ENCODE data around the gene PLCB1.
"Not testable (repeated sequence)": the region's sequence is repeated elsewhere in the genome, so short reads cannot be mapped to it uniquely, and the experiment has no call there.

The PLCB1 gene

GRCh38 chr20:8156235-8157079, 24.4 kb downstream of the PLCB1 start:
- no peak for DNase-seq (ENCODE audit: low read depth)

- DNase-seq (ENCODE audit: low read depth), result not testable (repeated sequence)
Observed at GRCh38 chr20:8159217-8159616, 27.2 kb downstream of the PLCB1 start.

DNA sequence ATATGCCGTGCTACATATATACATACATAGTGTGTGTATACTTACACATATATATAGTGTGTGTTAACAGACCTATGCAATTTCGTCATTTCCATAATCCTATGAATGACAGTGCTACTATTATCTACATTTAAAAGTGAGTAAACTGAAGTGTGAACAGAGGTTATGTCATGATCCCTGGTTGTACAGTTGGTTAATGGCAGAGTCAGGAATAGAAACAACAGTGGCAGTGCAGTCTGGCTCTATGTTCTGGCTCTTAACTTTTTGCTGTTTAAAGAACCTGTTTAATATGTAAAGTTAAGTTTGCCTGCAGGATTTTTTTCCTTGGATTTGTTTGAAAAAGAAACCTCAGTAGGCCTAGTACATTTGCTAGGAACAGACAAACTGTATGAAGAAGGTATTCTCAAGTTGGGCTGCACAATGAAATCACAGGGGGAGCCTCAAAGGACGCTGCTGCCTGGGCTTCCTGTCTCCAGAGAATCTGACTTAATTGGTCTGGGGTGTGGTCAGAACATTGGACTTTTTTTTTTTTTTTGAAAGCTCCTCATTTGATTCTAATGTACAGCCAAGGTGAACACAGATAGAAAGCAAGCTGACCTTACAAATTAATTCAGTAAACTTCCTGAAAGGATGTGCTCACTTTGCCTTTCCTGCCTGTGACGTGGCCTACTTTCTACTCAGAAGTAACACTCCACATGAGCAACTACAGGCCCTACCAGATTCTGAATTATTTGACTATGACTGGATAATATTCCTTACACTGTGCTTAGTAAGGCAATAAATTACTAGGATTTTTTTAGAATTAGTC, 29.4 kb downstream of the PLCB1 start:
- DNase-seq (ENCODE audit: low read depth), result no peak

GRCh38 chr20:8162610-8163009, 30.5 kb downstream of the PLCB1 start:
- DNase-seq (ENCODE audit: low read depth), result no peak

GRCh38 chr20:8163543-8163942, 31.5 kb downstream of the PLCB1 start:
- no peak for DNase-seq (ENCODE audit: low read depth)

- no peak for DNase-seq (ENCODE audit: low read depth)
Observed at GRCh38 chr20:8166730-8167129, 34.7 kb downstream of the PLCB1 start.

- no peak for DNase-seq (ENCODE audit: low read depth)
Observed at GRCh38 chr20:8168785-8169288, 36.8 kb downstream of the PLCB1 start.

DNA sequence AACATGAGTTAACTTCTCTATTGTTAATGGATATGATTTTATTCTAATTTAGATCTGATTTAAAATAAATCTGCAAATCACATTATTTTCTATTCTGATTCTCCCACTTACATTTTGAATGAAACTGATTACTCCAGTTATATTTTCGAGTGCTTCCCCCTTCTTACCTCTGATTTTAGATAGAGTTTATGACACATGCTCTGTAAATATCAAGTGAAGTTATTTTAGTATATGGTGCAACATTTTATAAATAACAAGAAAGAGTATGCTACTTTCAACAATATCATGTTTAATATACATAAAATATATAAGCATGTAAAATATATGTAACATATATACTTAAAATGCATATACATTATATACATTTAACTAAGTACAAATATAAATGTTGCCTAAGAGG, 38.9 kb downstream of the PLCB1 start:
- DNase-seq (ENCODE audit: low read depth), result no peak

GRCh38 chr20:8172191-8172590, 40.1 kb downstream of the PLCB1 start:
- no peak for DNase-seq (ENCODE audit: low read depth)

DNA sequence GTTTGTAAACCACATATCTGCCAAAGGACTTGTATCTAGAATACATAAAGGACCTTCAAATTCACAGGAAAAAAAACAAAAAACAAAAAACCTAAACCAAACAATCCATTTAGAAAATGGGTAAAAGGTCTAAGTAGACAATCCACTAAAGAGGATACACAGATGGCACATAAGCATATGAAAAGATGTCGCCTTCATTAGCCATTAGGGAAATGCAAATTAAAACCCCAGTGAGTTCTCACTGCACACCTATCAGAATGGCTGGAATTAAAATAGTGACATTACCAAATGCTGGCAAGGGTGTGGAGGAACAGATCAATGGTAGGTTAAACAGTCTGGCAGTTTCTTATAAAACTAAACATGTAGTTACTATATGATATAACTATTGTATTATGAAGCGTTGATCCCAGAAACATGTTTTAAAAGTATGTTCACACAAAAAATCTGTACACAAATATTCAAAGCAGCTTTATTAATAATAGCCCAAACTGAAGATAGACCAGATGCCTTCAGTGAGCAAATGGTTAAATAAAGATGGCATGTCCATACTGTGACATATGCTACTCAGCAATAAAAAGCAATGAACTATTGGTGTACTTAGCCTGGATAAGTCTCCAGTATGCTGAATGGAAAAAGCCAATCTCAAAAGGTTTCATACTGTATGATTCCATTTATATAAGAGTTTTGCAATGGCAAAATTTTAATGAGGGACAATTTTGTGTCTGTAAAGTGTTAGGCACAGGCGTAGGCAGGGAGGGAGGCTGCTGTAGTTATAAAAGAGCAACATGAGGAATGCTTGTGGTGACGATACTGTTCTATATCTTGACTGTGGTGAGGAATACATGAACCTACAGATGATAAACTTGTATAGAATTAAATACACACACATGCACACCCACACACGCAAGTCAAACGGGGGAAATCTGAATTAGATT, 43.9 kb downstream of the PLCB1 start:
- DNase-seq (ENCODE audit: low read depth), result no peak

DNA sequence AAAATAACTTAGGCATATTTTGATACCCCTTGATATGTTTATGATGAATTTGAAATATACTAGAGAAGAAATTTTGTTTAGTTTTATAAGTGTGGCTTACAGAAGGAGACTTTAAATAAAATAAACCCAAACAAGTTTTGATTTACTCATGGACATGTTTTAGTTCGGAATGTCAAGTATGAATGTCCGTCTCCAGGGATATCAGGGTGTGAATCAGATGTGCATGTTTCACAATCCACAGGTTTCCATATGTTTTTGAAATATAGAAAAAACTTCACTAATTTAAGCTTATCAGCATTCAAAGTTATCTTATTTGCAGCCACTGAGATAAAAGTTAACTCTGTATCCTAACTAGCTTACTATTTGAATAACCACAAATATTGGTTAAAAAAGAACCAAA, 51.5 kb downstream of the PLCB1 start:
- DNase-seq (ENCODE audit: low read depth), result no peak

- DNase-seq (ENCODE audit: low read depth), result no peak
Observed at GRCh38 chr20:8187740-8188139, 55.7 kb downstream of the PLCB1 start.

DNA sequence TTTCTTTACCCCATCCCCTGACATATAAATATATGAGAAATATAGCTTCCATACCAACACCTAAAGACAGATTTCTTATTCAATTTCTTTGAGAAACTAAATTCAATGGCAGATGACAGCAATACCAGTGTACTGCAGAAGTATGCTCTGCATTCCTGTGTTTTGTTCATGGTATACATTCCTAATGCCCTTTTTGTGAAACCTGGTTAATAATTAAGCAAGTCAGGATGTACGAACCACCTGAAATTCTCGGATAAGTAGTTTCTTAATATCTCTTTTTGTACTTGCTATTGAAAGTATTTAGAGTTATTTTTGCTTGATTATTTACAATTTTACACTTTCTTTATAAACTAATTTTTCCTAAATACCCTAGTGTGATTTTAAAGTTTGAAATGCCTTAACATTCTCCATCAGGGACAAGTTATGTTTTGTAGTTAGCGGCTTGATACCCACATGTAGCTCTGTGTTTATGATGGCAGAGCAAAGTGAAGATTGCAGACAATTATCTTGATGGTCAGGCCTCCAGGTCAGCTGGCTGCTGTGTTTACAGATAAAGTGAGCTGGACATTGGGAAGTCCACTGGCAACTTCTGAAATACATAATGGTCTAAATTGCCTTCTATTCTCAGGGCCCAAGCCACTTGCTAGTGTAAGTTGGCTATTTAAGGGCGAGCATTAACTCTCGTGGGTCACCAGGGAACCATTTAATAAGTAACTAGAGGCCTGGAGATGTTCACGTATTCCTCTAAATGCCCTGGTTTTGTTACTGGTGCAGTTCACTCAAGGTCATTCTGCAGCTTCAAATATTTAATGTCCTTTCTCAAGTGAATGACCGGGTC, 58.2 kb downstream of the PLCB1 start:
- no peak for DNase-seq (ENCODE audit: low read depth)

DNA sequence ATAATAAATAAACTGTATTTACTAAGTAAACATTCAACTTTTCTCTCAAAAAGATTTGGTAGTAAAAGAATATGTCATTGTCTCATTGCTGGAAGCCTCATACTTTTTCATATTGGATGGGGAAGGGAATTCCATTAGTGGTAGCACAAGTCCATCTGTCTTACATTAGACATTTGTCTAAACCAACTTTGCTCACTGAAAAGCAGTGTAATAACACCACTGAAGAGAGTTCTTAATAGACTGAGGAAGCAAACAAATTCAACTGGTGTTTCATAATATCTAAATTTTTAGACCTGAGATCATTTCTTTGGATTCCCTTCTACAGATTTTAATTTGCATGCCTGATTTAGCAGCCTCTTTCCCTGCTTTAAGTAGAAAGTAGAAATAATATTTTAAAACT, 62.7 kb downstream of the PLCB1 start:
- DNase-seq (ENCODE audit: low read depth), result no peak

GRCh38 chr20:8196096-8196495, 64.0 kb downstream of the PLCB1 start:
- DNase-seq (ENCODE audit: low read depth), result no peak

- no peak for DNase-seq (ENCODE audit: low read depth)
Observed at GRCh38 chr20:8200220-8200619, 68.2 kb downstream of the PLCB1 start.

- no peak for DNase-seq (ENCODE audit: low read depth)
Observed at GRCh38 chr20:8203366-8203765, 71.3 kb downstream of the PLCB1 start.

DNA sequence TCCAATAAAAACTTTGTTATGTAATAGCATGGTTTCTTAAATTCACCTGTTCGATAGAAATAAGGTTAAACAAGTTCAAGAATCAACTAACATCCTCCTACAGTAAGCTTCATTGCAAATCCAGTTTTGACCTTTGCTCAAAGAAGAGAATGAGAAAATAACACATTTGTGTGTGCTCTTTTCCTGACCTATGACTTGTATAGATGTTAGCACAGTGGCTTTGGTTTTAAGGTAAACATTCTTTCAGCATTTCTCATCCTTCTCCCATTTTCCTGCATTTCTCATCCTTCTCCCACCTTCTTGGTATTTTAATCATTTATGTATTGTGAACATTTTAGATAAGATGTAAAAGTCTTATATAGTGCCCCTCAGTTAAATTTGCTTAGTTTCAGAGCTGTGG, 73.9 kb downstream of the PLCB1 start:
- no peak for DNase-seq (ENCODE audit: low read depth)

GRCh38 chr20:8208226-8208625, 76.2 kb downstream of the PLCB1 start:
- no peak for DNase-seq (ENCODE audit: low read depth)

DNA sequence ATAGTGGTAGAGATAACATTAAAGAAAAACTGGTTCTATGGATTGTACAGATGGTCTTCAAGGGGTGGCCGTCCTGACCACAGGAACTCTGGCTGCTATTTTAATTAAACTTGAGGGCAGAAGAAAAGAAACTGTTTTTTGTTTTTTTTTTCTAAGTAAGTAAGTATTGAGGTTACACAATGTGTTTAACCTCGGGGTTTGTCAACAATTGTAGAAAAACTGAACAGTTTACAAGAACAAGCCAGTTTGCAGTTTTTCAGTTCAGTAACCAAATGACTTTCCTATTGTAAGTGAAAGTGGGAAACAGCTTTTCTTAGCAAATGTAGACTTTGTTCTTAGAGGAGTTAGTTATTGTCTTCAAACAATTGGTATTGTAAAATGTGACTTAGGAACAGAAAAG, 77.0 kb downstream of the PLCB1 start:
- DNase-seq (ENCODE audit: low read depth), result no peak

- no peak for DNase-seq (ENCODE audit: low read depth)
Observed at GRCh38 chr20:8210749-8211148, 78.7 kb downstream of the PLCB1 start.

Data from activated T-helper 1 cell treated with Interleukin-2 at 50 U/mL for 16 hours (primary cell).